ENCODE data around the gene CABP7. TPM values are rescaled to one million over a fixed set of nuclear protein-coding genes. Genes with fewer than 3 reads are reported as not detected.

CABP7 gene
- total and polyA plus RNA-seq, 2 of the 13 experiments (the other 11 are each of a cell fraction or from before 2014, with no cell fraction given): 0.08 TPM; not detected in 1

GRCh38 chr22:29693671-29694070, 26.1 kb upstream of the CABP7 start:
- Histone ChIP-seq H3K9ac (ENCODE audit: insufficient read depth, low read depth, low read length) (no peak overlapping the region), H3K27ac (ENCODE audit: extremely low read length, insufficient read depth, low read length) (no peak overlapping the region), H3K9me3 (ENCODE audit: low read length) (no peaks in the 10 kb centered on the region), H3K79me2 (ENCODE audit: insufficient read depth, low read length) (no peaks in the 10 kb centered on the region), H3K27me3 (ENCODE audit: control insufficient read depth in 1 of 2, insufficient read depth in 2 of 2, low read length in 2 of 2) (no peaks in the 10 kb centered on the region; a peak in 1 of 5 replicates), H3K4me2 (ENCODE audit: low read depth, low read length) (no peak overlapping the region), H3K4me3 (replicated peaks in 1 of 3; ENCODE audit: insufficient read depth in 1 of 3, low read depth in 2 of 3, low read length in 3 of 3) (no peak overlapping the region), H3K4me1 (ENCODE audit: insufficient read depth, low read length) (no peaks in the 10 kb centered on the region), H4K20me1 (ENCODE audit: insufficient read depth, low read length) (no peaks in the 10 kb centered on the region), H3K36me3 (replicated peaks in 1 of 2; ENCODE audit: control insufficient read depth in 1 of 2, insufficient read depth in 2 of 2, low read length in 2 of 2) (peaks cover 6 to 7% of the 10 kb centered on the region in 2 experiments; a peak in 4 of 5 replicates), H2AFZ (ENCODE audit: low read length) (no peak overlapping the region)
- intact Hi-C loops (cut with micrococcal nuclease; ENCODE audit: unreplicated experiment) (no loop called here), in situ Hi-C loops (cut with HindIII; ENCODE audit: extremely low pct_ligation_motif_present, low pct_unique_long_range_greater_than_20kb) (no loop called here)
- no peak for FAIRE-seq
- no peak for ATAC-seq
- ChIA-PET CTCF (ENCODE audit: low intra/inter-chr PET ratio, low total read pairs) (no interaction called here), POLR2A (no interaction called here)
- no peak for TF ChIP-seq ATM (IDR thresholded peaks at IDR 0.05; ENCODE audit: borderline replicate concordance)
- no peak for TF ChIP-seq ZFYVE20 (CRISPR knock-in tag; IDR thresholded peaks at IDR 0.05; ENCODE audit: borderline replicate concordance, low read depth)
- TF ChIP-seq ZNF17 (CRISPR knock-in tag; IDR thresholded peaks at IDR 0.05): no peak
- no peak for TF ChIP-seq SKI (IDR thresholded peaks at IDR 0.05; ENCODE audit: partially characterized antibody)
- no peak for TF ChIP-seq CEBPB (IDR thresholded peaks at IDR 0.05; ENCODE audit: borderline replicate concordance, low read depth, low read length)
- no peak for TF ChIP-seq ZNF329 (CRISPR knock-in tag; IDR thresholded peaks at IDR 0.05; ENCODE audit: low read depth)
- 93% methylated on average over 8 of the region's 9 CpGs for WGBS (ENCODE audit: low lambda C conversion rate)
- no TSS peak for BruUV-seq (replicated peaks)
- DNase-seq (ENCODE audit: low spot score): no peak

- ChIA-PET POLR2A (no interaction called here), CTCF (ENCODE audit: low intra/inter-chr PET ratio, low total read pairs) (no interaction called here)
- Histone ChIP-seq H3K9me3 (ENCODE audit: low read length) (no peaks in the 10 kb centered on the region), H3K4me3 (replicated peaks in 1 of 3; ENCODE audit: insufficient read depth in 1 of 3, low read depth in 2 of 3, low read length in 3 of 3) (no peak overlapping the region), H3K79me2 (ENCODE audit: insufficient read depth, low read length) (no peaks in the 10 kb centered on the region), H2AFZ (ENCODE audit: low read length) (no peak overlapping the region), H3K27me3 (ENCODE audit: control insufficient read depth in 1 of 2, insufficient read depth in 2 of 2, low read length in 2 of 2) (no peaks in the 10 kb centered on the region; a peak in 1 of 5 replicates), H3K36me3 (replicated peaks in 1 of 2; ENCODE audit: control insufficient read depth in 1 of 2, insufficient read depth in 2 of 2, low read length in 2 of 2) (peaks cover 6 to 7% of the 10 kb centered on the region in 2 experiments; a peak in 4 of 5 replicates), H3K4me1 (ENCODE audit: insufficient read depth, low read length) (no peaks in the 10 kb centered on the region), H3K4me2 (ENCODE audit: low read depth, low read length) (no peak overlapping the region), H3K27ac (ENCODE audit: extremely low read length, insufficient read depth, low read length) (no peak overlapping the region), H3K9ac (ENCODE audit: insufficient read depth, low read depth, low read length) (no peak overlapping the region), H4K20me1 (ENCODE audit: insufficient read depth, low read length) (no peaks in the 10 kb centered on the region)
- ATAC-seq (no peak), DNase-seq (ENCODE audit: low spot score) (no peak), FAIRE-seq (no peak)
- over 99% methylated on average over 17 of the region's 33 CpGs for WGBS (ENCODE audit: low lambda C conversion rate)
- in situ Hi-C loops (cut with HindIII; ENCODE audit: extremely low pct_ligation_motif_present, low pct_unique_long_range_greater_than_20kb) (no loop called here), intact Hi-C loops (cut with micrococcal nuclease; ENCODE audit: unreplicated experiment) (no loop called here)
- no TSS peak for BruUV-seq (replicated peaks)
- TF ChIP-seq LRRFIP1 (CRISPR knock-in tag; conservative IDR thresholded peaks at IDR 0.05): no peak
- no peak for TF ChIP-seq KAT2B (IDR thresholded peaks at IDR 0.05; ENCODE audit: borderline replicate concordance, low read depth, low read length)
- no peak for TF ChIP-seq SAFB2 (CRISPR knock-in tag; IDR thresholded peaks at IDR 0.05; ENCODE audit: borderline replicate concordance, low read depth)
- no peak for TF ChIP-seq ZBTB37 (CRISPR knock-in tag; IDR thresholded peaks at IDR 0.05)
- no peak for TF ChIP-seq ZNF883 (CRISPR knock-in tag; IDR thresholded peaks at IDR 0.05; ENCODE audit: not compliant biosample characterization)
- no peak for TF ChIP-seq SALL2 (CRISPR knock-in tag; IDR thresholded peaks at IDR 0.05)
- TF ChIP-seq NCOR1 (IDR thresholded peaks at IDR 0.05; ENCODE audit: borderline replicate concordance, low read length): no peak
- no peak for TF ChIP-seq RBM39 (IDR thresholded peaks at IDR 0.05; ENCODE audit: low read depth, low read length, poor library complexity, severe bottlenecking)
Measured at GRCh38 chr22:29695129-29695926, 24.5 kb upstream of the CABP7 start.
